SK-N-SH (cell line): ENCODE results near the gene TRIM65. TPM values are rescaled to one million over a fixed set of nuclear protein-coding genes. Genes with fewer than 3 reads are reported as not detected.

Experiments used
- CTCF ChIA-PET: fragments of 300-600, 350-600 bp; formaldehyde crosslinking; extraction: SDS; loops from one replicate; lab custom pipeline; 2021; lab: Yijun Ruan, JAX
- POLR2A ChIA-PET: fragments of 350-600 bp; sonication (Branson Sonifier 250); formaldehyde crosslinking; extraction: SDS; loops from one replicate; lab custom pipeline; 2020; ENCODE audit warnings: antibody characterized with exemption, inconsistent platforms; lab: Yijun Ruan, JAX
- DNase-seq: peaks from one replicate; pipeline ENCODE4 v3.0.0; 2012
- H2AFZ ChIP-seq: fragments of 200-600 bp; sonication (generic); 2 replicates; pipeline ENCODE4 v1.8.1; 2016; ENCODE audit warnings: antibody characterized with exemption, mild to moderate bottlenecking, low read depth
- H3F3A ChIP-seq: fragments of 200-600 bp; sonication (generic); replicated peaks from 2 replicates; pipeline ENCODE3; 2016; ENCODE audit warnings: antibody characterized with exemption, mild to moderate bottlenecking; ENCODE audit not compliant: insufficient read depth
- H3K27ac ChIP-seq, 2 experiments: fragments of 200-500 bp in 1 of 2; fragments of 200-600 bp in 1 of 2; sonication (Bioruptor generic) in 1 of 2; sonication (generic), shearing (Covaris generic) in 1 of 2; 2 replicates each; pipeline versions ENCODE4 v1.5.1 to v1.6.1; 2014 to 2016; ENCODE audit warnings: low read depth in 2 of 2, inconsistent platforms in 1 of 2, low read length in 1 of 2, mild to moderate bottlenecking in 1 of 2, mixed read lengths in 1 of 2
- H3K27me3 ChIP-seq: fragments of 200-600 bp; sonication (generic), shearing (Covaris generic); 2 replicates; pipeline ENCODE4 v1.6.1; 2016; ENCODE audit warnings: mixed run types; ENCODE audit not compliant: insufficient read depth
- H3K36me3 ChIP-seq, 2 experiments: fragments of 200-500 bp in 1 of 2; fragments of 200-600 bp in 1 of 2; sonication (Bioruptor generic) in 1 of 2; sonication (generic) in 1 of 2; replicated peaks in 1 of 2; 2 replicates each; pipeline versions ENCODE3 to v1.5.1; 2014 to 2016; ENCODE audit warnings: low read length in 1 of 2, mild to moderate bottlenecking in 1 of 2; ENCODE audit not compliant: insufficient read depth in 2 of 2, control insufficient read depth in 1 of 2
- H3K4me1 ChIP-seq, 2 experiments: fragments of 200-500 bp in 1 of 2; fragments of 200-600 bp in 1 of 2; sonication (Bioruptor generic) in 1 of 2; sonication (generic), shearing (Covaris generic) in 1 of 2; 2 replicates each; pipeline versions ENCODE4 v1.5.1 to v1.6.1; 2014 to 2016; ENCODE audit warnings: low read depth in 1 of 2, low read length in 1 of 2, mixed run types in 1 of 2; ENCODE audit not compliant: insufficient read depth in 2 of 2, control insufficient read depth in 1 of 2
- H3K4me2 ChIP-seq: fragments of 200-600 bp; sonication (generic), shearing (Covaris generic); 2 replicates; pipeline ENCODE4 v1.6.1; 2017; ENCODE audit warnings: mixed run types
- H3K4me3 ChIP-seq, 2 experiments: fragments of 200-500 bp in 1 of 2; fragments of 200-600 bp in 1 of 2; sonication (Bioruptor generic) in 1 of 2; sonication (generic), shearing (Covaris generic) in 1 of 2; 2 replicates each; pipeline versions ENCODE4 v1.5.1 to v1.8.1; 2014 to 2016; ENCODE audit warnings: low read depth in 2 of 2, inconsistent platforms in 1 of 2, low read length in 1 of 2, mild to moderate bottlenecking in 1 of 2, mixed read lengths in 1 of 2, moderate library complexity in 1 of 2
- H3K79me2 ChIP-seq: fragments of 200-600 bp; sonication (generic); 2 replicates; pipeline ENCODE4 v1.8.1; 2017; ENCODE audit warnings: mild to moderate bottlenecking; ENCODE audit not compliant: insufficient read depth
- H3K9ac ChIP-seq: fragments of 200-600 bp; sonication (generic); 2 replicates; pipeline ENCODE4 v1.6.1; 2017; ENCODE audit warnings: mixed run types
- H3K9me2 ChIP-seq: fragments of 200-600 bp; sonication (generic); 2 replicates; pipeline ENCODE4 v1.6.1; 2017; ENCODE audit warnings: mixed run types
- H3K9me3 ChIP-seq: fragments of 200-600 bp; sonication (generic); 2 replicates; pipeline ENCODE4 v1.6.1; 2017; ENCODE audit warnings: mixed run types, mild to moderate bottlenecking, moderate library complexity
- H4K20me1 ChIP-seq: fragments of 200-600 bp; sonication (generic); 2 replicates; pipeline ENCODE4 v1.6.1; 2017; ENCODE audit warnings: mild to moderate bottlenecking, mixed run types; ENCODE audit not compliant: insufficient read depth
- CHD2 ChIP-seq: fragments of 150-350 bp; IDR thresholded peaks from 2 replicates; pipeline ENCODE4 v1.6.1; 2018; ENCODE audit warnings: low read length; ENCODE audit not compliant: partially characterized antibody
- CTCF ChIP-seq: fragments of 200-600 bp; sonication (generic); IDR thresholded peaks from 2 replicates; pipeline ENCODE4 v1.6.1; 2017; ENCODE audit warnings: antibody characterized with exemption, mild to moderate bottlenecking, moderate library complexity
- FOXM1 ChIP-seq: IDR thresholded peaks from 2 replicates; pipeline ENCODE4 v1.4.0; 2012; ENCODE audit warnings: low read depth, mild to moderate bottlenecking
- GATA2 ChIP-seq: sonication (generic); formaldehyde crosslinking; IDR thresholded peaks from 2 replicates; pipeline ENCODE4 v1.5.0; 2020; ENCODE audit warnings: mild to moderate bottlenecking, missing genetic modification reagents
- MEF2A ChIP-seq: IDR thresholded peaks from 2 replicates; pipeline ENCODE4 v1.4.0; 2012; ENCODE audit warnings: low read depth, borderline replicate concordance
- MXI1 ChIP-seq: IDR thresholded peaks from 2 replicates; pipeline ENCODE4 v1.6.1; 2012; ENCODE audit warnings: mild to moderate bottlenecking, low read depth, low read length, improper control_type of control experiment
- RFX5 ChIP-seq: IDR thresholded peaks from 2 replicates; pipeline ENCODE4 v1.6.1; 2012; ENCODE audit warnings: mild to moderate bottlenecking, improper control_type of control experiment, low read length
- SIN3A ChIP-seq: IDR thresholded peaks from 2 replicates; pipeline ENCODE4 v1.6.1; 2012; ENCODE audit warnings: low read depth, mild to moderate bottlenecking, low read length, moderate library complexity, borderline replicate concordance
- TAF1 ChIP-seq: IDR thresholded peaks from 2 replicates; pipeline ENCODE4 v1.6.1; 2012; ENCODE audit warnings: low read depth, mild to moderate bottlenecking, low read length, moderate library complexity, borderline replicate concordance
- WGBS: methylation state at CpG from one replicate; pipeline ENCODE4 v1.1.6; 2017; ENCODE audit warnings: low lambda C conversion rate; 5-methylcytosine and 5-hydroxymethylcytosine counted together
- polyA plus RNA-seq, 3 experiments: library from polyadenylated mRNA; depleted of rRNA; stranded (reverse); fragments of >200 nt; gene quantifications; 2 replicates each; pipeline ENCODE4 v1.2.3, GENCODE V29; 2012
- TF ChIP-seq, protein P1 (sequence below): fragments of 150-350 bp; IDR thresholded peaks from 2 replicates; pipeline ENCODE4 v1.6.1; 2016; ENCODE audit warnings: mild to moderate bottlenecking, low read depth, low read length
- TF ChIP-seq, protein P2 (sequence below): IDR thresholded peaks from 2 replicates; pipeline ENCODE4 v1.4.0; 2012; ENCODE audit warnings: low read depth

Gene TRIM65
- polyA plus RNA-seq, 1 of the 3 experiments (the other 2 are of a cell fraction): 13.1 TPM

GRCh38 chr17:75943491-75943890 lies 46.7 kb upstream of the TRIM65 start:
- WGBS: 90% methylated on average over 1 of the region's 1 CpG
- peaks cover 17% of the 10 kb centered on the region for H3F3A ChIP-seq
- DNase-seq: no peak
- H3K36me3 ChIP-seq: peaks cover 25 to 54% of the 10 kb centered on the region in 2 experiments
- ChIA-PET CTCF (interaction anchor here (1.7 kb wide), 1 partner anchor 62 kb away, joined by 5 read pairs; no protein-coding TSS in a partner anchor), POLR2A (no interaction called here)
- H3K9ac ChIP-seq: no peak overlapping the region
- H2AFZ ChIP-seq: no peak overlapping the region
- H4K20me1 ChIP-seq: no peaks in the 10 kb centered on the region
- no peak overlapping the region for H3K4me3 ChIP-seq
- H3K4me2 ChIP-seq: no peak overlapping the region
- H3K27ac ChIP-seq: no peak overlapping the region
- peaks cover 0 to 8% of the 10 kb centered on the region in 2 experiments; a peak in 1 of 4 replicates for H3K4me1 ChIP-seq
- H3K9me3 ChIP-seq: no peaks in the 10 kb centered on the region
- no peaks in the 10 kb centered on the region for H3K9me2 ChIP-seq
- H3K79me2 ChIP-seq: peaks cover 5% of the 10 kb centered on the region; the same call in 1 of the 2 replicates
- no peaks in the 10 kb centered on the region for H3K27me3 ChIP-seq
- TF ChIP-seq SIN3A: no peak
- no peak for TF ChIP-seq FOXM1
- no peak for TF ChIP-seq TAF1
- no peak for TF ChIP-seq MXI1
- TF ChIP-seq CTCF: no peak
- TF ChIP-seq GATA2 (CRISPR knock-in tag): no peak
- no peak for TF ChIP-seq RFX5
- TF ChIP-seq, protein P1, sequence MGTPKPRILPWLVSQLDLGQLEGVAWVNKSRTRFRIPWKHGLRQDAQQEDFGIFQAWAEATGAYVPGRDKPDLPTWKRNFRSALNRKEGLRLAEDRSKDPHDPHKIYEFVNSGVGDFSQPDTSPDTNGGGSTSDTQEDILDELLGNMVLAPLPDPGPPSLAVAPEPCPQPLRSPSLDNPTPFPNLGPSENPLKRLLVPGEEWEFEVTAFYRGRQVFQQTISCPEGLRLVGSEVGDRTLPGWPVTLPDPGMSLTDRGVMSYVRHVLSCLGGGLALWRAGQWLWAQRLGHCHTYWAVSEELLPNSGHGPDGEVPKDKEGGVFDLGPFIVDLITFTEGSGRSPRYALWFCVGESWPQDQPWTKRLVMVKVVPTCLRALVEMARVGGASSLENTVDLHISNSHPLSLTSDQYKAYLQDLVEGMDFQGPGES: no peak
- TF ChIP-seq CHD2: no peak

GRCh38 chr17:75942473-75942872 lies 45.7 kb upstream of the TRIM65 start:
- Histone ChIP-seq H3K27ac (no peak overlapping the region), H3K4me2 (no peak overlapping the region), H3K27me3 (no peaks in the 10 kb centered on the region)
- 90% methylated on average over 4 of the region's 4 CpGs for WGBS
- TF ChIP-seq, protein P2, sequence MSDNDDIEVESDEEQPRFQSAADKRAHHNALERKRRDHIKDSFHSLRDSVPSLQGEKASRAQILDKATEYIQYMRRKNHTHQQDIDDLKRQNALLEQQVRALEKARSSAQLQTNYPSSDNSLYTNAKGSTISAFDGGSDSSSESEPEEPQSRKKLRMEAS: no peak
- no peak for TF ChIP-seq MEF2A
- TF ChIP-seq SIN3A: no peak
- TF ChIP-seq, all 33 proteins: peak for 0
- no peak for DNase-seq
- H3K4me3 ChIP-seq: no peak overlapping the region
- CTCF ChIA-PET: interaction anchor here (2.2 kb wide), 1 partner anchor 13 kb away, joined by 5 read pairs; no protein-coding TSS in a partner anchor
- H4K20me1 ChIP-seq: no peaks in the 10 kb centered on the region
- H3F3A ChIP-seq: peaks cover 17% of the 10 kb centered on the region
- no peaks in the 10 kb centered on the region for H3K9me3 ChIP-seq
- no peaks in the 10 kb centered on the region for H3K9me2 ChIP-seq
- peaks cover 19 to 45% of the 10 kb centered on the region in 2 experiments for H3K36me3 ChIP-seq
- H2AFZ ChIP-seq: no peak overlapping the region
- POLR2A ChIA-PET: no interaction called here
- peaks cover 0 to 8% of the 10 kb centered on the region in 2 experiments; a peak in 1 of 4 replicates for H3K4me1 ChIP-seq
- no peak overlapping the region for H3K9ac ChIP-seq
- H3K79me2 ChIP-seq: peaks cover 5% of the 10 kb centered on the region; the same call in 1 of the 2 replicates
